Nephron progenitor cell (in vitro differentiated cells): ENCODE measurements around the gene DNM1.

Experiments used
- DNase-seq: peaks from one replicate; pipeline ENCODE4 v3.0.0; 2021
- H3K27ac Mint-ChIP-seq: 2 replicates; pipeline ENCODE4 v1.8.0; 2021; ENCODE audit warnings: mild to moderate bottlenecking, moderate library complexity, mixed read lengths
- H3K27me3 Mint-ChIP-seq: 2 replicates; pipeline ENCODE4 v1.8.0; 2021; ENCODE audit warnings: mild to moderate bottlenecking, low read depth, mixed read lengths; ENCODE audit not compliant: poor library complexity
- H3K36me3 Mint-ChIP-seq: 2 replicates; pipeline ENCODE4 v1.8.0; 2021; ENCODE audit warnings: low read depth, mixed read lengths
- H3K4me1 Mint-ChIP-seq: 2 replicates; pipeline ENCODE4 v1.8.0; 2021; ENCODE audit warnings: mixed read lengths
- H3K4me3 Mint-ChIP-seq: 2 replicates; pipeline ENCODE4 v1.8.0; 2021; ENCODE audit warnings: mild to moderate bottlenecking, moderate library complexity, mixed read lengths
- H3K9me3 Mint-ChIP-seq: 2 replicates; pipeline ENCODE4 v1.8.0; 2021; ENCODE audit warnings: mild to moderate bottlenecking, moderate library complexity, mixed read lengths
- CTCF ChIP-seq: fragments of 200-600 bp; sonication (generic); IDR thresholded peaks from 2 replicates; pipeline ENCODE4 v1.5.0; 2021; ENCODE audit warnings: antibody characterized with exemption

Gene DNM1

DNA sequence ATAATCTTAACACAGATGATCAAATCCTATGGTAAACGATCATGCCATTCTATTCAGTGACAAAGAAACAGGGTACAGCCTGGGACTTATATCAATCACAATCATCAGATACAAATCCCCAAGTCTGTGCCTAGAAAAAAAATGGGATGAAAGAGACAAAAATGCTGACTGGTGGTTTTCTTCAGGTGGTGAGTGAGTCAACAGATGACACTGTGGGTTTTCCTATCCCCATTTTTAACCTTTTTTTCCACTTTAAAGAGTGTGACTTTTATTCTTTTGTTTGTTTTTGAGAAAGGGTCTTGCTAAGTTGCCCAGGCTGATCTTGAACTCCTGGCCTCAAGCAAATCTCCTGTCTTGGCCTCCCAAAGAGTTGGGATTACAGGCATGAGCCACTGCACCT, 15.0 kb upstream of the DNM1 start:
- Mint-ChIP-seq H3K4me3 (no peak overlapping the region), H3K9me3 (no peaks in the 10 kb centered on the region), H3K4me1 (peaks cover 19% of the 10 kb centered on the region), H3K27me3 (no peaks in the 10 kb centered on the region), H3K27ac (no peak overlapping the region), H3K36me3 (peaks cover 47% of the 10 kb centered on the region)
- TF ChIP-seq CTCF, result no peak
- no peak for DNase-seq

- no peak for DNase-seq
- no peaks in the 10 kb centered on the region for H3K27me3 Mint-ChIP-seq
- H3K4me1 Mint-ChIP-seq, result peaks cover 19% of the 10 kb centered on the region
- peaks cover 36% of the 10 kb centered on the region for H3K36me3 Mint-ChIP-seq
- H3K27ac Mint-ChIP-seq, result peak overlapping the region; percentile 68
- TF ChIP-seq CTCF, result no peak
- peak overlapping the region; percentile 99 for H3K4me3 Mint-ChIP-seq
- H3K9me3 Mint-ChIP-seq, result no peaks in the 10 kb centered on the region
Observed at GRCh38 chr9:128190013-128190412, 13.2 kb upstream of the DNM1 start.

- H3K27ac Mint-ChIP-seq, result peak overlapping the region; percentile 83
- TF ChIP-seq CTCF, result no peak
Observed at GRCh38 chr9:128190516-128191405, 12.4 kb upstream of the DNM1 start.

GRCh38 chr9:128191406-128192046, 11.7 kb upstream of the DNM1 start, which contains the start of gene CIZ1:
Gene CIZ1 (minus strand): TSS chr9:128191572. CDS start chr9:128190857, 715 bp downstream.
- DNase-seq, result peak; percentile 84
- Mint-ChIP-seq H3K9me3 (no peaks in the 10 kb centered on the region), H3K27ac (peak within 1 kb of the TSS; percentile 83), H3K4me1 (peaks cover 19% of the 10 kb centered on the region), H3K4me3 (peak within 1 kb of the TSS; percentile 99), H3K36me3 (peaks cover 26% of the 10 kb centered on the region), H3K27me3 (no peaks in the 10 kb centered on the region)
- peak; percentile 51 for TF ChIP-seq CTCF

More at GRCh38 chr9:128190516-128191405, 12.4 kb upstream of the DNM1 start:
- DNase-seq, result no peak
- H3K4me1 Mint-ChIP-seq, result peaks cover 19% of the 10 kb centered on the region
- H3K27me3 Mint-ChIP-seq, result no peaks in the 10 kb centered on the region
- H3K36me3 Mint-ChIP-seq, result peaks cover 32% of the 10 kb centered on the region
- H3K4me3 Mint-ChIP-seq, result peak overlapping the region; percentile 99
- H3K9me3 Mint-ChIP-seq, result no peaks in the 10 kb centered on the region

DNA sequence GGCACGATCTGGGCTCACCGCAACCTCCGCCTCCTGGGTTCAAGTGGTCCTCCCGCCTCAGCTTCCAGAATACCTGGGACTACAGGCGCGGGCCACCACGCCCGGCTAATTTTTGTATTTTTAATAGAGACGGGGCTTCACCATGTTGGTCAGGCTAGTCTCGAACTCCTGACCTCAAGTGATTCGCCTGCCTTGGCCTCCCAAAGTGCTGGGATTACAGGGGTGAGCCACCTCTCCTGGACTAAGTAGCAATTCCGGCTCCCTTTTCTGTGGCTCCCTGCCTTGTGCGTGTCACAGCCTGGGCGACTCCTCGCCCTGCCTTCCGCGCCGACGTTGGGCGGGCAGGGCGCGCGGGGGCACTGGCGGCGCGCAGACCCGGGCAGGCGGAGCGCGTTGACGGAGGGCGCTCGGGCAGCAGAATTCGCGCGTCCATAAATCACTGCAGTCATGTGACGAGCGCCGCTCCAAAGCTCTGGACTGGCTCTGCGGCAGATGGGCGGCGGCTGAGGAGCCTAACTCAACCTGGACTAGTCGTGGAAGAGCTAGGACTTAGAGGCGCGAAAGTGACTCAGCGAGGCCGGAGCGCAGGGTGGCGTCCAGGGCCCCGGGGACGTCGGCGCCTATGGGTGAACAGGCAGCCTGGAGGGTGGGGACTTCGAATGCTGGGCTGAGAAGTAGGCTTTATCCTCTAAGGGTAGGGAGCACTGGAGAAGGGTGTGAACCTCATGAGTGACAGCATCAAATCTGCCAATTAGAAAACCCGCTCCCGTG, 10.4 kb upstream of the DNM1 start:
- Mint-ChIP-seq H3K9me3 (no peaks in the 10 kb centered on the region), H3K27me3 (no peaks in the 10 kb centered on the region), H3K4me1 (peaks cover 25% of the 10 kb centered on the region), H3K36me3 (peaks cover 14% of the 10 kb centered on the region), H3K27ac (no peak overlapping the region), H3K4me3 (peak overlapping the region; percentile 99)
- no peak for TF ChIP-seq CTCF
- DNase-seq, result no peak
